Inferior parietal cortex (tissue), 1 donor: ENCODE data around the gene MCM6.
"Not testable (repeated sequence)": the region's sequence is repeated elsewhere in the genome, so short reads cannot be mapped to it uniquely, and the experiment has no call there.

ENCODE experiments used
- DNase-seq: peaks from one replicate; pipeline ENCODE4 v3.0.0-alpha.2; 2016; ENCODE audit errors: extremely low spot score

The MCM6 gene

DNA sequence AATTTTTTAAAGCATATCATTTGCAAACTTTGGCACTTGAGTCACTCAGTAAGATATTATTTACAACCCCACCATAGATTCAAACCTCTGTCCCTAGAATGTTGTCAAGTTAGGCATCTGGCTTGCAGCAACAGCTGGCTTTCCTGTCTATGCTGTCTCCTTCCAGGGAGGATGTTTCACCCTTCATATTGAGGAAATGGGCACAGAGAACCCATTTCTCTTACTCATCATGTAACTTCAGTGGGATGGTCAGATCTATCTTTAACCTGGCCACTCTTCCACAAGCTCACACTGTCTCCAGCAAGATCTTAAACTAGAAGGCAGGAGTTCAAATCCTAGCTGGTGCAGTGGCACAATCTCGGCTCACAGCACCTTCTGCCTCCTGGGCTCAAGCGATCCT, 55.1 kb downstream of the MCM6 start:
- DNase-seq = no peak

DNA sequence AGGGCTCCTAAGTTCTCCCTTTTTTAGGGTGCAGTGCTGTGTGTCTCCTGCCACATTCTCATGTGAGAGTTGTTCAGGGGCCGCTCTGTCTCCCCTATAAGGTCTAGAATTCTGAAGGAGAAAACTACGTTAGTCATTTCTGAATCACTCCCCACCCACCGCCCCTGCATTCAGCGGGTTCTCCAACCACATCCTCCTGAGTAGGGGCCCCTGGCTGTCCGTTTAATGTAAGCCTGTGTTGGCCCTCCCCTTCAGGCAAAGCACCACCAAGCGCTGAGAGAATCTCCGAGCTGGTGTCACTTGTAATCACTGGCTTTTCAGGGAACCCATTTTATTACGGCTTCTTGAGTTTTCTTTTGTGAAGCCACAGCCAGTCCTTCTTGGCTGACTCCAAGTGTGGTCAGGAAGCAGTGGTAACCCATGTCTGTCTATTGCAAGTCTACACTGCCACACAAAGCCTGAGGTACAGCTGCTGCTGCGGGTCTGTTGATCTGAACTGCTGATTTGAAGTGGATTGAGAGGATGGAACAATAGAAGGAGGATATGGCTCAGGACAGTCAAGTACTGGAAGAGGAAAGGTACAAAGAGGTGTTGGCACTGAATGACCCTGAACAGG, 56.1 kb downstream of the MCM6 start:
- no peak for DNase-seq

DNA sequence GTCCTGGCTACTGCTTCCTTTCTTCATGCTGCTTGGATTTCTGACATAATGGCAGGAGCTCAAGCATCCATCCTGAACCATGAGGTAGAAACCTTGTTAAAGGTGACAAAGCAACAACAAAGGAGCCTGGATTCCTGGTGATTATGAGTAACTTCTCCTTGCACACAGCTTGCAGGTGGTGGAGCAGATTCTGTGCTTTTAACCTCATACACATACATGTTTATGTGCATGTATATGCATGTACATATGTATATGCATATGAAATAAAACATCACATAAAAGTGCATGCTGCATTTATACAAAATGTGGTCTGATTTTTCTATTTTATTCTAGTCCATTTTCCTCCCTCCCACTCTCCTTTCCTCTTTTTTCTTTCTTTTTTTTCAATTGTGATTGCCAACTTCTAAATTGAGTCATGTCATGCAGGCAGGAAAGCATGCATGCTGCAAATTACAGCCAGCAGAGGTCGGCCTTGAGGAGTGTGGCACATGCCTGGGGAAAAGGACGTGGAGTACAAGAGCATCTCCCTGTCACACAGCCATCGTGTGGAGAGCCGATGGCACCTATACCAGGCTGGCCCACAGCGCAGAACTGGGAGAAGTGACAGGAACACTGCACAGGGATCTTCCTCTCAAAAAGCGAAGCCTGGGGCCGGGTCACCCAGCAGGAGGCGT, 57.2 kb downstream of the MCM6 start:
- no peak for DNase-seq

DNA sequence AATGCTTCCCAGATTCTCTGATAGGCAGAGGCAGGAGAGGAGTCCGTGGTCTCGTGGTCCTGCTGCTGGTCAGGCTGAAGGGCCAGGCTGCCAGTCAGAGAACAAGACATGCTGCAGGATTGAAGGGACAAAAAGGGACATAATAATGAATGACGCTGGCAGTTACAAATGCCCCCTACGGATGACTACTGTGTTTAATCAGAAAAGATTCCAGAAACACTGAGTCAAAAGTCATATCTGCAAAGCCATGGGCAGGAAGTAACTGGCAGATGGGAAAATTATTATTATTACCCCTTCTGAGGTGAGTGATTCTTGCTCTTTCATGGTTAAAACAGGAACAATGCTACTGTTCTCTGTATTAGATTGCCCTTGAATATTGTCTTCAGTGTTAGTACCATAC, 58.3 kb downstream of the MCM6 start:
- no peak for DNase-seq

DNA sequence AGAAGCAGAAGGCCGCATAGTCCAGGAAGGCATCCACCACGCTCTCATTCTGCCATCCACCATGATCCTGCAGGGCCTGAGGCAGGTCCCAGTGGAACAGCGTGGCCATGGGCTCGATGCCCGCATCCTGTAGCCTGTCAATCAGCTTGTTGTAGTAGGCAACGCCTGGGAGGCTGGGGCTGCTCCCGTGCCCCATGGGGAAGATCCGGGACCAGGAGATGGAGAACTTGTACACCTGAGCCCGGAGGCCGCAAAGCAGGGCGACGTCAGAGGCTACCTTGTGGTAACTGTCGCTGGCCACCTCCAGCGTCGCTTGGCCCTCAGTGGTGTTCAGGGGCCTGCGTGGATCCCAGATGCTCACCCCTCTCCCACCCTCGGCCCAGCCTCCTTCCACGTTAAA, 58.8 kb downstream of the MCM6 start:
- no peak for DNase-seq

DNA sequence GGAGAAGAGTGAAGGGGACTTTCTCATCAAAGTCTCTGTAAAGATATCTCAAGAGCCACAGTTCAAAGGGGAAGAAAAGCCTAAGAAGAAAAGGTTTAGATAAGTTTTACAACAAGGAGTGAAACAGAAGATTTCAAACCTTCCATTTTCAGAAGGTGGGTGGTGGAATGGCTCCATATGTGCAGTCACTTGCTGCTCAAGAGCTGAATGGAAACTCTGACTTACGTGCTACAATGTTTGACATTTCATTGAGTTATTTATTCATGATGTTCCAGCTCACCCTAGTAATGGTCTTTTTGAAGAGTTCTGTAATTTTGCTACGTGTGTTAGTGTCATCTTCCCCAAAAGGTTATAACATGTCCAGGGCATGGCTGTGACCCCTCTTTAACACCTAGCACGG, 61.0 kb downstream of the MCM6 start:
- no peak for DNase-seq

DNA sequence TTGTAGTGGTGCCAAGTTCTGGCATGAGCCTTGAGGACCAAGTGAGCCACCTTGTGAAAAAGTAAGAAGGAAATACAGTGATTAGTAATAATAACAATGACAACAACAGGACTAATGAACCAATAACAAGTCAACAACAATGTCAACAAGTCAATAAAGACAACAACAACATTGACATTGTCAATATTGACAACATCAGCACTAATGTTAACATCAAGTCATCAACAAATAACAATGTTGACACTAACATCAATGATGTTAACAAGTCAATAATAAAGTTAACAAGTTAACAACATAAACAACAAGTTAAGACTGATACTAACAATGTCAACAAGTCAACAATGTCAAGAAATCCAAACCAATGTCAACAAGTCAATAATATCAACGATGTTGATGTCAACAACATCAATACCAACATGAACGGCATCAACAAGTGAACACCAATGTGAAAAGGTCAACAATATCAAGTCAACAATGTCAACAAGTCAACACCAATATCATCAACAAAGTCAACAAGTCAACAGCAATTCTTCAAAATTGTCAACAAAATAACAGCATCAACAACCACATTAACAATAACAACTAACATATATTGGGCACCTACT, 63.2 kb downstream of the MCM6 start:
- DNase-seq = no peak

DNA sequence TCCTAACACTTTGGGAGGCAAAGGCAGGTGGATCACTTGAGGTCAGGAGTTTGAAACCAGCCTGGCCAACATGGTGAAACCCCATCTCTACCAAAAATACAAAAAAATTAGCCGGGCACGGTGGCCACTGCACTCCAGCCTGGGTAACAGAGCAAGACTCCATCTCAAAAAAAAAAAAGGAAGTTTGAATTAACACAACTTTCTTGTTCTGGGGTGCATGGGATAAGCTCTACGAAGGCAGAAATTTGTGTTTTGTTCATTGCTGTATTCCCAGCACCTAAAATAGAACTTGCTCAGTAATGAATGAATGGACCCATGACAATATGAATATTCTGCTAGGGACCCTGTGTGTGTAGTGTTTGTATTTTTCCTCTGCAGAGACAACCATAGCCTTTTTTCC, 68.4 kb downstream of the MCM6 start:
- DNase-seq = not testable (repeated sequence)

DNA sequence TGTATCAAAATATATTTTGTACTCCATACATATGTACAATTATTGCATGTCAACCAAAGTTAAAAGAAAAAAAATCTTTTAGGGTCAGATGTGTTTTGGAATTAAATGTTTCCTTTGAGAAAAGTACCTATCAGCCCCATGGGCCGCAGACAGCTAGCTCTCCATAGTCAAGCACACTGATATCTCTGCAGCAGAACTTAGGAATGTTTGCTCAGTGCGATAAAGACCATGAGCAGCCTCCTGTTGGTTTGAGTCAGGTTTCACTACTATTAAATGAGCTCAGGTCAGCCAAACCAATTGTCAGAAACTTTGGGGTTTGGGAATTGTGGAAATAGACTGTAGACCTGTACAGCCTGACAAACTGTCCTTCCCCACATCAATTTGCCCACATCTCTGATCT, 73.0 kb downstream of the MCM6 start:
- no peak for DNase-seq

DNA sequence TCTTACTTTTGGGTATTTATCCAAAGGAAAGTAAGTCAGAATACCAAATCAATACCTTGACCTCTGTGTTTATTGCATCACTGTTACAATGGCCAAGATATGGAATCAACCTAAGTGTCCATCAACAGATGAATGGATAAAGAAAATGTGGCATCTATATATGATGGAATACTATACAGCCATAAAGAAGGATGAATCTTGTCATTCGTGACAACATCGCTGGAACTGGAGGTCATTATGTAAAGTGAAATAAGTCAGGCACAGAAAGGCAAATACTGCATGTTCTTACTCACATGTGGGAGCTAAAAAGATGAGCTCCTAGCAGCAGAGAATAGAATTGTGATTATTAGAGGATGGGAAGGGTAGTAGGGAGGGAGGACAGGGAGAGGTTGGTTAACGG, 73.9 kb downstream of the MCM6 start:
- DNase-seq = no peak

DNA sequence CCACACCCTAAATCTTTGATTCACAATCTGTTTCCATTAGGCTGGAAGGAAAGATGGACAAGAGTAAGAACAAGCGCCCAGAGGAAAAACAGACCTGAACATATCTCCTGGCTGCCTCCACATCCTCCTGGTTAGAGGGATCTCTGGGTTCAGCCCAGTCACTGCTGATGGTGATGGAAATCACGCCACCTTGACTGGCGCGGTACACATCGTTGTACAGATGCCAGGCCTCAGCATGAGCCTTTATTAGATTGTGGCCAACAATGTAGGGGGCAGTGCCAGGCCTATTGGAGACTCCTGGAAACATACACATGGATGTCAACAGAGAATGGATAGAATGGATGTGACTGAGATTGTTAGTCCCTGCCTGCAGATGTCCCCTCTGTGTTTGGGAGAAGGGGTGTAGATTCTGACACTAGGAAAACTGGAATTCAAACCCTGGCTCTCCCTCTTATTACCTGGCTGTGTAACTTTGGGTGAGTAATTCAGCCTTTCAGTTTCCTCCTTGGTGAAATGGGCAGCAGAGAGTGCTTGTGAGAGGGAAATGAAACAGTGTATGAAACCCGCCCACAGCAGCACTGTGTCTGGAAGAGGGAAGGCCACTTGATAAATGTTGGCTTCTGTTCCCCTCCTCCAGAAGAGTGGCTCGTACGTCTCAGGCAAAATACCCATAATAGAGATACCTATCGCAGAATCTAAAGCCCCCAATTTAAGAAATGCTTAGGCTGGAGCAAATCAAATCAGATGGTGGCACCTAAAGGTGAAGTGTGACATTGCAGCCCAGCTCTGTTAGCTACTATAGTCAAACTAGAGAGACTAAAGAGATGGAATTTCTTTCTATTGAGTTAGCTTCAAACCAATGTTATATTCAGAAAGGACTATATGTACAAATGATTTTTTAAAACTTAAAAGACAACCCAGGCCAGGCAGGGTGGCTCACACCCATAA, 75.5 kb downstream of the MCM6 start:
- DNase-seq = no peak

DNA sequence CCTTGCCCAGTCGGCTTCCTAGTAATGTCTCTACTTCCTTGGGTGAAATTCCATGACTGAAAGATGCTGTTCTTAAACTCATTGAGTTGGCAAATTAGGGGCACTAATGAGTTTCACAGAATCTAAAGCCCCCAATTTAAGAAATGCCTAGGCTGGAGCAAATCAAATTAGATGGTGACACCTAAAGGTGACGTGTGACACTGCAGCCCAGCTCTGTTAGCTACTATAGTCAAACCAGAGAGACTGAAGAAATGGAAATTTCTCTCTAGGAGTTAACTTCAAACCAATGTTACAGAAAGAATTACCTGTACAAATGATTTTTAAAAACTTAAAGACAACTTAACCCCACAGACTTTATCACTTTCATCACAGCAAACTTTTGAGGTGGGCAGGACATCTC, 76.5 kb downstream of the MCM6 start:
- DNase-seq = no peak

DNA sequence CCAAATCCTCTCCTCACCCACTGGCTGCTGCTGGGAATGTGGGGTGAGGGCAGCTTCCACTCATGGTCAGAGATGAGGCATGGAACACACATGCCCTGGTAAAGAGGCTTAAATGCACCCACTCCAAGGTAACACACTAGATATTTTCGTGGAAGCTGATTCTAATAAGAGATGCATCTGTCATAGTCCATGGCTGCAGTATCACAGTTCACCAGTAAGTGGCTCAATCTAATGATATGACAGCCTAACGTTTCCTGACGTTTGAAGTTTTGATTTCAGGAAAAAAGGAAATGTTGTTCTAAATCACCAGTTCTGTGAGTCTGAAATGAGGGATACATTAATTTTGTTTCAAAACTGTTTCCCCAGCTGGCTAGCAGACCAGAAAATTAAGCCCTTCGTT, 77.5 kb downstream of the MCM6 start:
- no peak for DNase-seq

DNA sequence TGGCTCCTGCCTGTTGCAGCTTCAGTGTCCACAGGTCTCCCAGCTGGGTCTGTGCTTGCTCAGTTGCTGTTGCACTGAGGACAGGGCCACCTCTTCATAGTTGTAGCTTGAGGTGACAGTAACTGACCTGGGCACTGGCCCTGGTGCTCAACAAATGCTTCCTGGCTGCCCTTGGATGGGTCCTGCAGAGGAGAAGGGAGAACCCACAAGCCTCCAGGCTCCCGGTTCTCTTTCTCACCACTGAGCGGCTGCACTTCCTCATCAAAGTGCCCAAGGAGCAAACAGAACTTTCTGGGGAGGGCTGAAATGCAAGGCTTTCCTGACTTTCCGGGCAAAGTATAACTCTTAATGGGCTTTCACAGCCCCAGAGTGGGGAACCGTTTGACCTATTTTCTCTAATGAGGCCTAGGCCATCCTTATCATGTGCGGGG, 78.0 kb downstream of the MCM6 start:
- no peak for DNase-seq

DNA sequence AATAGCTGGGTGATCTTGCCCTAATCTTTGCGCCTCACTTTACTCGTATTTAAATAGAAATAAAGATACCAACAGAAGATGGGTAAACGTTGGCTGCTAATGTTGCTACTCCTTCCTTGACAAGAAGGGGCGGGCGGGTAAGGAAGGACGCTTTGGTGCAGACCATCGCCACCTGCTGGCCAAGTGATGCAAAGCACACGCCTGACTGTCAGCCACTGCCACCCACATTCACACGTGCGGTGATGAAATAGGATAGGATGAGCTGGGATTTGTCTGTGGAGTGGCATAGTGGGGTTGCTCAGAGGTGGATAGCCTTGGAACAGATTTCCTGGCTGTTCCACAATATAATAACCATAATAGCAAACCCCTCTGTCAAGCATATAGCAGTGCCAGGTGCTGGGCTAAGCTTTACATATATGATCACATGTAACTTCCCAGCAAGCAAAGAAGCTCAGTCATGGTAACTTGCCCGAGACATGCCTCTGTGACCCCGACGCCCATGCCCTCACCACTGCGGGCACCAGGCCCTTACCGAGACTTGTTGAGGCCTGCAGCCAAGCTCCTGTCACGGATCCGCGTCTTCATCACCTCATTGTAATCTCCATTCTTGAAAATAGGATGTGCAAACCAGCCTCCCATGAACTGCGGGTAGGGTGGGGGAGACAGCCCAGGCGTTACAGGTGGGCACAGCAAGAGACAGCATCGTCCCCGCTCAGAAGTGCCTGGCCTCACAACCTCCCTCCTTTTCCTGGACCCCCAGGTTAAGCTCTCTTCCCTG, 78.6 kb downstream of the MCM6 start:
- peak; percentile 61 for DNase-seq

DNA sequence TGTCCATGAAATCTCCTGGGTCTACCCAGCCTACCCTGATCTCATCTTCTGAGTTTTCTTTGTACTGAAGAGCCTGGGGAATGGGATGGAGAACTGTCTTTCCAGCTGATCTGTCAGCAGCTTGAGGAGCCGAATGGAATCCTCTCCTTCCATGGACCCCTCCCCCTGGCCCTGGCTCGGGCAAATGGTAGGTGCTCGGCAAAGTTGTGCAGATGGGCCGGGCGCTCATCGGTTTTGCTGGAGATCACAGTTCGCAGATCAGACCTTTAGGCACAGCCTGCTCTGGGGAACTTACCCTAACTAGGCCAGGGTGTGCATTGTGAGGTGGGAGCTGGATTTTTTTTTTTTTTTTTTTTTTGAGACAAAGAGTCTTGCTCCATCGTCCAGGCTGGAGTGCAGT, 79.6 kb downstream of the MCM6 start:
- no peak for DNase-seq

DNA sequence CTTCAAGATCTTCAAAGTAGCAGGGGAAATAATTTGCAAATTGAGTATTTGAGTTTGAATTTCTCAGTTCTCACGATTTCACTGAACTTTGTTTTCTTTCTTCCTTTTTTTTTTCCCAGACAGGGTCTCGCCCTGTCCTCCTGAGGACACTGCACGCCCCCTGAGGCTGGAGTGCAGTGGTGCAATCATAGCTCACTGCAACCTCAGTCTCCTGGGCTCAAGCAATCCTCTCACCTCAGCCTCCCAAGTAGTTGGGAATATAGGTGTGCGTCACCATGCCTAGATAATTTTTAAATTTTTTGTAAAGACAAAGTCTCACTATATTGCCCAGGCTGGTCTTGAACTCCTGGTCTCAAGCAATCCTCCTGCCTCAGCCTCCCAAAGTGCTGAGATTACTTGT, 80.6 kb downstream of the MCM6 start:
- not testable (repeated sequence) for DNase-seq

DNA sequence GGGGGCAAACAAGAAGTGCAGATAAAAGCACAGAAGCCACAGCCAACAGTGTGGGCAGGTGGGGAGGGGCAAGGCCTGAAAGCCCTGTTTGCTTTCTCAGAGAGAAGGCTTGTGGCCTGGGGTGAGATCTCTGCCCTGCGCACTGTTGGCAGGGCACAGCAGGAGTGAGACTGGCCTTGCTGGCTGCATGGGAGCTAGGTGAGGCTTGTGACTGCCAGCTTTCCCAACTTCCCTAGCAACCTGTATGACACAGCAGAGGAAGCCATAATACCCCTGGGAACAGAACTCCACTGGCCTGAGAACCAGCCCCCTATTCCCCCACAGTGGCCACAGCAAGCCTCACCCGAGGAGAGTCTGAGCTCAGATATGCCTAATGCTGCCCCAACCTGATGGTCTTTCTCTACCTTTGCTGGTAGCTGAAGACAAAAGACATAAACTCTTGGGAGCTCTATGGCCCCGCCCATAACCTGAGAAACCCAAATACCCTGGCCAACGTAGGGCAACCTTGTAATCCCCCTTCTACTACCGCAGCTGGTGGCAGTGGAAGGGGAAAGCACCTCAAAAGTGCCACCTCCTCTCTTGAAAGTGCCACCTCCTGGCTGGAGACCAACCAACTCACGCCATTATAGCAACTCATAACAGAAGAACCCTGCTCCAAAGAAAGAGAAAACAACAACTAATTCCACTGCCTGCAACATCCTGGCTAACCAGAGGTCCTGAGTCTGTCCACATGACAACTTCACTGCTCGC, 83.7 kb downstream of the MCM6 start:
- DNase-seq = no peak

DNA sequence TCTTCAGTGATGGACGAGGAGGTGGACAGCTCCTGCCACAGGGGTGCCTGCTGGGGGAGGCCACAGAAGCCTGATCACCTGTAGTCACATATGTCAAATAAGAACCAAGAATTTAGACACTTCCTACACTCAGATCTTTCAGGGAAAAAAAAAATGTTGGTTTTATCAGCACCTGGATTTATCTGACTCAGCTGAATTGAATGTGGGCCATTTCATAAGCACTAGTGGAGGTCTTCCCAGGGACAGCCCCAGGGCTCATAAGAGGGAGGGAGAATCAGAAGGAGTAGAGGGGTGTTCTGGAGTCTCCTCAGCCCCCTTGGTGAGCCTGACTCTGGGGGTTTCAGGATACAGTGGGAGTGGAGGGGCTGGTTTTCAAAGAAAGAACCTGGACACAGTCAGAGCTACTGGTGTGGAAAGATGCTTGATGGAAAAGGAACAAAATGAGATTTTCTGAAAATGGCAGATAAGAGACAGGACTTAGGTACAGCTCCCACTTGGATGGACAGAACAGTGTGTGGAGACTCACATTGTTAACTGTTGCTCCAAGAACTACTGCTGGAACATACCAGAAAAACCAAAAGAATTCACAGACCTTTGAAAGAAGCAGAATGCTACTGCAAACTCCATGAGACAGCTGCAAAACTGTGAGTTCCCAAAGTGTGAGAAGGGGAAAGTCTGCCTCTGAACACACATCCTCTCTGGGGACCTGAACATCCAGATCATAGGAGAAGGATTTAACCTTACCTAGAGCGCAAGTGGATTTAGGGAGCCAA, 84.6 kb downstream of the MCM6 start:
- no peak for DNase-seq

DNA sequence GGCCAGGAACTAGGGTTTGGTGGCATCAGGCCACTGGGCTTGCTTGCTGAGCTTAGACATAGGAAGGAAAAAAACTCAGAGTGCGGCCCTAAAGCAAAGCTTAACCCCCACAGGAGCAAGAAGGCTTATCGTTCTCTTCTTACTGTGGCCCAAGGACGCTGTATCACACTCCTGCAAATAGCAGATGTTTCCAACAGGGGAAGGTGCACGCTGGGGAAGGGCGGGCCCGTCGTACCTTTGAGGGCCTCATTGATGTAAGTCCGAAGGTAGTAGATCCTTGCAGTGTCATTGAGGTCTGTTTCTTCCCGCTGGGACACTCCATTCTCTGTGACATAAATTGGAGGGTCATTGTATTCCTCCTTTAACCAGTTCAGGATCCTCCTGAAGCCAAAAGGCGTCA, 85.8 kb downstream of the MCM6 start:
- DNase-seq = no peak
